Measurements from ENCODE around the gene GRIN1. TPM values are rescaled to one million over a fixed set of nuclear protein-coding genes. Genes with fewer than 3 reads are reported as not detected.
A peak's percentile ranks its signal among the peaks of the same experiment; 100 is the strongest.

GRIN1 gene
- total RNA-seq, result 0.07 and 0.77 TPM in 2 replicates
- long read RNA-seq, result 0 reads

GRCh38 chr9:137138722-137139467 lies at the start of gene GRIN1:
Gene GRIN1, plus strand, starts transcription at chr9:137139154. Its CDS starts 333 bp downstream, at chr9:137139487.
- peaks cover 82% of the 10 kb centered on the region for H3K27me3 Mint-ChIP-seq
- peak; percentile 56 for DNase-seq (ENCODE audit: low spot score, unreplicated experiment)
- no peaks in the 10 kb centered on the region for H3K4me1 Mint-ChIP-seq (ENCODE audit: low read depth)
- TF ChIP-seq CTCF (IDR thresholded peaks at IDR 0.05; ENCODE audit: unreplicated experiment), result no peak
- no peak within 1 kb of the TSS for H3K4me3 Mint-ChIP-seq (ENCODE audit: low read depth)
- no peak within 1 kb of the TSS for H3K27ac Mint-ChIP-seq
- H3K9me3 Mint-ChIP-seq (ENCODE audit: low read depth), result no peaks in the 10 kb centered on the region
- H3K36me3 Mint-ChIP-seq (ENCODE audit: insufficient read depth), result no peaks in the 10 kb centered on the region

- peaks cover 6% of the 10 kb centered on the region for H3K27me3 Mint-ChIP-seq
- no peak overlapping the region for H3K27ac Mint-ChIP-seq
- DNase-seq (ENCODE audit: low spot score, unreplicated experiment), result no peak
- peaks cover 11% of the 10 kb centered on the region for H3K4me1 Mint-ChIP-seq (ENCODE audit: low read depth)
- no peak overlapping the region for H3K4me3 Mint-ChIP-seq (ENCODE audit: low read depth)
- H3K9me3 Mint-ChIP-seq (ENCODE audit: low read depth), result no peaks in the 10 kb centered on the region
- peaks cover 5% of the 10 kb centered on the region for H3K36me3 Mint-ChIP-seq (ENCODE audit: insufficient read depth)
- TF ChIP-seq CTCF (IDR thresholded peaks at IDR 0.05; ENCODE audit: unreplicated experiment), result no peak
Observed at GRCh38 chr9:137089232-137089947, 49.6 kb upstream of the GRIN1 start.

DNA sequence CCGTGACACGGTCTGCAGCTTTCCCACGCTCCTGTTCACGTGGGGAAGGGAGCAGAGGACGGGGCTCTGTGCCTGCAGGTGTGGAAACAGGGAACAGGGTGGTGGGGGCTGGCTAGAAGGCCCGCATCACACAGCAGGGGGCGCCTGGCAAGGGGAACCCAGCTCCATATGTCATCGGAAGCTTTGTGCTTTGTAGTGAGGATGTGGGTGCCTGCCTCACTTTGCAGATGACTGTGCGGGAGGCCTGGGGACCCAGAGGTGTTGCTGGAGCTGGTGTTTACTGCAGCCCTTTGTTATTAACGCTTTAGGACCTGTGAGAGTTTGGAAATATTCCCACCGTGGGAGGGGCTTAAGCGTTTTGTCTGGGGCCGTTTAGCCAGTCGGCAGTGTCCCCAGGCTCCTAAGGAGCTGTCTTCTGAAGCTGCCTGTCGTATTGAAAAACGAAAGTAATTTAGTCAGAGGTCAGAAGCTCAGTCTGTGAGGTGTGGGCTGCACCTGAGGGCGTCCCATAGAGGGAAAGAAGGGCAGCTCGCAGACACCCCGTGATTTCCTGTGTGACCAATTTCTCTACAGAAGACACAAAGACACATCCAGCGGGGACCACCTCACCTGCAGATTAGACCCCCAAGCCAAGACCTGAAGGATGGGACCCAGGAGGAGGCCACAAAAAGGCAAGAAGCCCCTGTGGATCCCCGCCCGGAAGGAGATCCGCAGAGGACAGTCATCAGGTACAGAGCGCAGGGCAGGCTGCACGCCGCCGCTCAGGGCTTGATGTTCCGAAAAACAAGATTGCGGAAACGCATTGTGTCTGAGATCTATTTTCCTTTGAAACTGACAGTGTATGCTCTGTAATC lies 43.1 kb upstream of the GRIN1 start:
- H3K27me3 Mint-ChIP-seq, result no peaks in the 10 kb centered on the region
- H3K4me3 Mint-ChIP-seq (ENCODE audit: low read depth), result no peak overlapping the region
- TF ChIP-seq CTCF (IDR thresholded peaks at IDR 0.05; ENCODE audit: unreplicated experiment), result peak; percentile 13
- H3K9me3 Mint-ChIP-seq (ENCODE audit: low read depth), result no peaks in the 10 kb centered on the region
- H3K36me3 Mint-ChIP-seq (ENCODE audit: insufficient read depth), result peaks cover 10% of the 10 kb centered on the region
- no peaks in the 10 kb centered on the region for H3K4me1 Mint-ChIP-seq (ENCODE audit: low read depth)
- no peak for DNase-seq (ENCODE audit: low spot score, unreplicated experiment)
- peak overlapping the region; percentile 49 for H3K27ac Mint-ChIP-seq

- Mint-ChIP-seq H3K9me3 (ENCODE audit: low read depth) (no peaks in the 10 kb centered on the region), H3K27ac (no peak overlapping the region), H3K4me1 (ENCODE audit: low read depth) (no peaks in the 10 kb centered on the region), H3K4me3 (ENCODE audit: low read depth) (no peak overlapping the region), H3K27me3 (no peaks in the 10 kb centered on the region), H3K36me3 (ENCODE audit: insufficient read depth) (peaks cover 10% of the 10 kb centered on the region)
- no peak for DNase-seq (ENCODE audit: low spot score, unreplicated experiment)
- no peak for TF ChIP-seq CTCF (IDR thresholded peaks at IDR 0.05; ENCODE audit: unreplicated experiment)
Observed at GRCh38 chr9:137096785-137097546, 42.0 kb upstream of the GRIN1 start.

Data from progenitor cell of endocrine pancreas (in vitro differentiated cells).